HepG2 (cell line): ENCODE data around the gene KIF26B.

Experiments used
- CBX2 ChIP-seq, 2 experiments: fragments of 200-600 bp in 1 of 2; sonication (generic); formaldehyde crosslinking in 1 of 2; IDR thresholded peaks; 2 replicates each; pipeline versions ENCODE4 v1.7.0 to v1.8.1; 2018 to 2022; ENCODE audit warnings: low read depth in 2 of 2, low read length in 1 of 2, mild to moderate bottlenecking in 1 of 2, missing genetic modification reagents in 1 of 2
- CTCF ChIP-seq: sonication (generic); formaldehyde crosslinking; IDR thresholded peaks from 2 replicates; pipeline ENCODE4 v1.5.0; 2020; ENCODE audit warnings: mild to moderate bottlenecking, missing genetic modification reagents, moderate library complexity
- NR2C2 ChIP-seq: sonication (generic); formaldehyde crosslinking; IDR thresholded peaks from 2 replicates; pipeline ENCODE4 v1.4.0; 2020; ENCODE audit warnings: missing genetic modification reagents, mild to moderate bottlenecking, moderate library complexity, borderline replicate concordance
- POLR2AphosphoS5 ChIP-seq: IDR thresholded peaks from 2 replicates; pipeline ENCODE4 v1.6.1; 2012; ENCODE audit warnings: low read depth, low read length
- ZNF724P ChIP-seq: sonication (generic); formaldehyde crosslinking; IDR thresholded peaks from 2 replicates; pipeline ENCODE4 v1.8.0; 2022; ENCODE audit warnings: missing genetic modification reagents, borderline replicate concordance

- no peak for TF ChIP-seq CTCF (CRISPR knock-in tag)
- TF ChIP-seq NR2C2 (CRISPR knock-in tag), result no peak
- no peak for TF ChIP-seq POLR2AphosphoS5
- TF ChIP-seq CBX2 (IDR thresholded peaks at IDR 0.05; ENCODE audit: low read depth, low read length), result no peak
- no peak for TF ChIP-seq CBX2 (CRISPR knock-in tag; IDR thresholded peaks at IDR 0.05; ENCODE audit: low read depth)
- TF ChIP-seq ZNF724P (CRISPR knock-in tag), result no peak
Observed at GRCh38 chr1:245710961-245711903, 556.4 kb downstream of the KIF26B start.
